ENCODE measurements around the gene TBCD. TPM values are rescaled to one million over a fixed set of nuclear protein-coding genes. Genes with fewer than 3 reads are reported as not detected.
"Not testable (repeated sequence)": the region's sequence is repeated elsewhere in the genome, so short reads cannot be mapped to it uniquely, and the experiment has no call there.

The TBCD gene
- total RNA-seq, 3 donors from 2014 or later: 45.4 to 65.9 (median 53.3) TPM

GRCh38 chr17:82960419-82961271, 208.8 kb downstream of the TBCD start:
- H3K4me1 ChIP-seq: no peaks in the 10 kb centered on the region
- intact Hi-C loops (cut with DNase I; ENCODE audit: low total_unique reads): no loop called here
- no peaks in the 10 kb centered on the region for H3K36me3 ChIP-seq
- no peak overlapping the region for H3K27ac ChIP-seq
- H3K4me3 ChIP-seq: no peak overlapping the region
- no peaks in the 10 kb centered on the region for H3K27me3 ChIP-seq
- DNase-seq (ENCODE audit: low spot score in 2 of 2): peak in 1 of 2 donors; percentile 48
- peaks cover 2% of the 10 kb centered on the region in 2 donors for H3K9me3 ChIP-seq
- TF ChIP-seq POLR2AphosphoS5 (IDR thresholded peaks at IDR 0.05) (no peak), POLR2A (IDR thresholded peaks at IDR 0.05) (no peak)
- TF ChIP-seq, protein P1, sequence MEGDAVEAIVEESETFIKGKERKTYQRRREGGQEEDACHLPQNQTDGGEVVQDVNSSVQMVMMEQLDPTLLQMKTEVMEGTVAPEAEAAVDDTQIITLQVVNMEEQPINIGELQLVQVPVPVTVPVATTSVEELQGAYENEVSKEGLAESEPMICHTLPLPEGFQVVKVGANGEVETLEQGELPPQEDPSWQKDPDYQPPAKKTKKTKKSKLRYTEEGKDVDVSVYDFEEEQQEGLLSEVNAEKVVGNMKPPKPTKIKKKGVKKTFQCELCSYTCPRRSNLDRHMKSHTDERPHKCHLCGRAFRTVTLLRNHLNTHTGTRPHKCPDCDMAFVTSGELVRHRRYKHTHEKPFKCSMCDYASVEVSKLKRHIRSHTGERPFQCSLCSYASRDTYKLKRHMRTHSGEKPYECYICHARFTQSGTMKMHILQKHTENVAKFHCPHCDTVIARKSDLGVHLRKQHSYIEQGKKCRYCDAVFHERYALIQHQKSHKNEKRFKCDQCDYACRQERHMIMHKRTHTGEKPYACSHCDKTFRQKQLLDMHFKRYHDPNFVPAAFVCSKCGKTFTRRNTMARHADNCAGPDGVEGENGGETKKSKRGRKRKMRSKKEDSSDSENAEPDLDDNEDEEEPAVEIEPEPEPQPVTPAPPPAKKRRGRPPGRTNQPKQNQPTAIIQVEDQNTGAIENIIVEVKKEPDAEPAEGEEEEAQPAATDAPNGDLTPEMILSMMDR (IDR thresholded peaks at IDR 0.05): no peak

- no peak overlapping the region for H3K4me3 ChIP-seq
- no peaks in the 10 kb centered on the region for H3K36me3 ChIP-seq
- no peaks in the 10 kb centered on the region for H3K4me1 ChIP-seq
- intact Hi-C loops (cut with DNase I; ENCODE audit: low total_unique reads): no loop called here
- H3K9me3 ChIP-seq: no peaks in the 10 kb centered on the region
- DNase-seq (ENCODE audit: low spot score in 2 of 2): peak in 1 of 2 donors; percentile 48
- TF ChIP-seq, protein P1 (IDR thresholded peaks at IDR 0.05): no peak
- TF ChIP-seq POLR2AphosphoS5 (IDR thresholded peaks at IDR 0.05) (no peak), POLR2A (IDR thresholded peaks at IDR 0.05) (no peak)
- no peak overlapping the region for H3K27ac ChIP-seq
- no peaks in the 10 kb centered on the region for H3K27me3 ChIP-seq
Measured at GRCh38 chr17:82961366-82962162, 209.7 kb downstream of the TBCD start.

- Histone ChIP-seq H3K4me3 (no peak overlapping the region), H3K36me3 (no peaks in the 10 kb centered on the region), H3K27me3 (no peaks in the 10 kb centered on the region), H3K27ac (no peak overlapping the region), H3K4me1 (no peaks in the 10 kb centered on the region), H3K9me3 (no peaks in the 10 kb centered on the region)
- intact Hi-C loops (cut with DNase I; ENCODE audit: low total_unique reads): no loop called here
- TF ChIP-seq POLR2AphosphoS5 (IDR thresholded peaks at IDR 0.05) (no peak), POLR2A (IDR thresholded peaks at IDR 0.05) (no peak)
- TF ChIP-seq, protein P1 (IDR thresholded peaks at IDR 0.05): no peak
- DNase-seq (ENCODE audit: low spot score in 2 of 2): no peak
Measured at GRCh38 chr17:82962163-82962720, 210.4 kb downstream of the TBCD start.

DNA sequence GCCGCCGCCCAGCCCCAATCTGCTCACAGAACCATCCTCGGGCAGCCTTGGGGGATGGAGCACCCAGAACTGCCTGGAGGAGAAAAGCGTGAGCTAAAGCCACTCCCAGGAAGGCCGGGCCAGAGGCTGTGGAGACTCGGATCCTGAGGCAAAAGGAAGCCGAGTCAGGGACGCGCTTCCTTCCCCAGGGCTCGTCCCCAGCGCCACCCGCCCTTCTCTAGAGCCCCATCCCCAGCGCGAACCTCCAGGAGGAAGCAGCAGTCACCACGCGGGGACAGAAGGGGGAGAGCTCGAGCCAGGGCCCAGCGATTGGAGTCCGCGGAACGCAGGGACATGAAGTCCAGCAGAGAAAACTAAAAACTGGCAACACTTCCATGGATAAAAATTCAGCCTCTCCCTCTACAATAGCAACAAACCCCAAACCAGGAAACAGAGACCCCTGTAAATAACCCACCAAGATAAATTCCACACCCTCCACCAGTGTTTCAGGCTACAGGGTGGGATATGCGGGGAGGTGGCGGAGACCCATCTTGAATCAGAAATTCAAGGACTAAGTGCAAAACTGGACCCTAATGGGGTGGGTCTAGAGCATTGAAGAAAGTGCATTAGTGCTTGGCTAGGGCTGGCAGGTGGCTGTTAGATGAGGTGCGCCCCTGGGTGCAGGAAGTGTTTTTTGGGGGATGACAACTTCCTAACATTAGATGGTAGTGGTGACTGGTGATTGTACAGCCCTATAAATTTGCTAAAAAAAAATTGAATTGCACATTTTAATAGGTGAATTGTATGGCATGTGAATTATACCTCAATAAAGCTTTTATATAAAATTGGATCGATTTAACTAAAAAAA, 211.5 kb downstream of the TBCD start:
- peak overlapping the region in 1 of 2 donors; percentile 23 for H3K27ac ChIP-seq
- TF ChIP-seq POLR2AphosphoS5 (IDR thresholded peaks at IDR 0.05) (peak in 1 of 3 donors; percentile 31), POLR2A (IDR thresholded peaks at IDR 0.05) (no peak)
- TF ChIP-seq, protein P1 (IDR thresholded peaks at IDR 0.05): peak in 2 of 3 donors; percentile 76 to 80

GRCh38 chr17:82964451-82964850, 212.6 kb downstream of the TBCD start:
- H3K36me3 ChIP-seq; H3K4me3 ChIP-seq; H3K27me3 ChIP-seq; intact Hi-C loops (cut with DNase I; ENCODE audit: low total_unique reads); H3K9me3 ChIP-seq; H3K27ac ChIP-seq; H3K4me1 ChIP-seq: not testable (repeated sequence)
- peak in 1 of 2 donors; percentile 43 for DNase-seq (ENCODE audit: low spot score in 2 of 2)

More for the DNA sequence above, 211.5 kb downstream of the TBCD start:
- Histone ChIP-seq H3K4me3 (peak overlapping the region in 1 of 3 donors; percentile 43), H3K36me3 (no peaks in the 10 kb centered on the region), H3K27me3 (no peaks in the 10 kb centered on the region), H3K4me1 (no peaks in the 10 kb centered on the region), H3K9me3 (no peaks in the 10 kb centered on the region)
- DNase-seq (ENCODE audit: low spot score in 2 of 2): peak; percentile 47 to 77
- intact Hi-C loops (cut with DNase I; ENCODE audit: low total_unique reads): no loop called here

Data from breast epithelium (tissue), 4 donors.